Measurements from ENCODE around the gene LDB2. TPM values are rescaled to one million over a fixed set of nuclear protein-coding genes. Genes with fewer than 3 reads are reported as not detected.

LDB2 gene
- total and polyA plus RNA-seq, 2 of the 8 experiments (the other 6 are each of a cell fraction or from before 2014, with no cell fraction given) = 57.0 to 140 TPM

DNA sequence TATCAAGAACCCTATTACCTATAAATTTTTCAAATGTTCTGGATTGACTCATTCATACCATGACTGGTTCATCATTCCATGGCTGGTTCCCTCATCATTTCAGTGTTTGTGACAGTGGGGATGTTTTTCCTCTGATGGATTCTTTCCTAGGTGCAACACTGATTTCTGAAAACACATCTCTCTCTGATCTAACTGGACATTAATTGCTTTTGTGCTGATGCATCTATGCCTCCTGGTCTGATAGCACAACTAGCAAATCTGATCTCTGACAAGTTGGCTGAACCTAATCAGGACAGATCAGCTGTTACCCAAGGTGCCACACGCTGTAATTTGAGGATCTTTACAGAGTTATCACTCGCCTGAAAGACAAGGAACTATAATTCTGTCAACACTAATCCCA, 140.2 kb downstream of the LDB2 start:
- Histone ChIP-seq H2BK12ac (ENCODE audit: low read depth, low read length) (no peak overlapping the region), H3K4me2 (ENCODE audit: insufficient read depth in 1 of 2, low read depth in 2 of 2, low read length in 2 of 2) (no peak overlapping the region)

More for the DNA sequence above, 140.2 kb downstream of the LDB2 start:
- Histone ChIP-seq H2BK15ac (ENCODE audit: low read length) (no peak overlapping the region), H3K27ac (ENCODE audit: low read depth, low read length) (no peak overlapping the region), H3K14ac (ENCODE audit: insufficient read length) (no peak overlapping the region), H4K91ac (replicated peaks; ENCODE audit: insufficient read length, low read length) (no peak overlapping the region), H2AK5ac (ENCODE audit: low read depth, low read length) (no peak overlapping the region), H2AFZ (ENCODE audit: low read length) (no peak overlapping the region), H4K20me1 (replicated peaks in 1 of 2; ENCODE audit: control insufficient read depth in 1 of 2, insufficient read depth in 2 of 2, low read length in 2 of 2) (no peaks in the 10 kb centered on the region), H3K79me1 (ENCODE audit: low read depth, low read length) (no peaks in the 10 kb centered on the region; the same call in 1 of the 2 replicates), H3K56ac (replicated peaks; ENCODE audit: insufficient read length, low read depth, low read length) (no peak overlapping the region), H4K8ac (ENCODE audit: extremely low read depth, insufficient read depth, low read length) (no peak overlapping the region), H3K4me1 (replicated peaks in 1 of 4; ENCODE audit: control insufficient read depth in 3 of 4, insufficient read depth in 4 of 4, low read length in 3 of 4) (peaks cover 0 to 15% (median 4%) of the 10 kb centered on the region in 4 experiments; a peak in 3 of 7 replicates), H3K79me2 (ENCODE audit: control insufficient read depth in 1 of 2, insufficient read depth in 2 of 2, low read length in 2 of 2) (no peaks in the 10 kb centered on the region), H3K9ac (replicated peaks in 1 of 4; ENCODE audit: extremely low read depth in 1 of 4, low read depth in 3 of 4, low read length in 3 of 4) (peak overlapping the region in 1 of 4 experiments; percentile 37; a peak in 1 of 7 replicates), H3K23ac (ENCODE audit: insufficient read length) (no peak overlapping the region), H2BK120ac (replicated peaks; ENCODE audit: low read depth, low read length) (no peak overlapping the region), H3K36me3 (ENCODE audit: control insufficient read depth in 2 of 4, insufficient read depth in 4 of 4, low read length in 3 of 4) (peaks cover 0 to 5% (median under 1%) of the 10 kb centered on the region in 4 experiments; a peak in 2 of 8 replicates), H3K9me3 (ENCODE audit: insufficient read depth in 2 of 2, low read depth in 1 of 2, low read length in 1 of 2) (no peaks in the 10 kb centered on the region), H3K4me3 (ENCODE audit: extremely low read depth in 1 of 4, insufficient read depth in 2 of 4, low read depth in 3 of 4, low read length in 4 of 4) (no peak overlapping the region), H3K18ac (ENCODE audit: extremely low read depth, low read length) (no peak overlapping the region), H4K5ac (ENCODE audit: insufficient read length, low read depth, low read length) (no peak overlapping the region), H3K27me3 (replicated peaks in 1 of 4; ENCODE audit: control insufficient read depth in 3 of 4, extremely low read depth in 1 of 4, insufficient read depth in 3 of 4, low read length in 3 of 4) (no peaks in the 10 kb centered on the region), H2BK20ac (ENCODE audit: low read length) (no peak overlapping the region), H2BK5ac (ENCODE audit: low read depth, low read length) (no peak overlapping the region), H3K4ac (replicated peaks; ENCODE audit: insufficient read length, low read depth, low read length) (no peak overlapping the region), H3K23me2 (ENCODE audit: low read depth, low read length) (no peaks in the 10 kb centered on the region; the same call in 1 of the 2 replicates)
- 90% methylated on average over 2 of the region's 2 CpGs; no CpG with 5 or more reads in 1 of the 2 experiments for WGBS, 2 experiments (ENCODE audit: extremely low coverage in 1 of 2, insufficient coverage in 1 of 2, insufficient read length in 1 of 2, insufficient replicate concordance in 2 of 2, low coverage in 1 of 2, low lambda C conversion rate in 2 of 2, missing lambda C conversion rate in 1 of 2)
- ChIA-PET CTCF (ENCODE audit: partially characterized antibody) (interaction anchor here (1.1 kb wide), 1 partner anchor 17 kb away, joined by 5 read pairs; no protein-coding TSS in a partner anchor), POLR2A (ENCODE audit: partially characterized antibody) (no interaction called here)
- TF ChIP-seq RNF2 (IDR thresholded peaks at IDR 0.05; ENCODE audit: borderline replicate concordance, low read depth, low read length, missing control alignments, poor library complexity, severe bottlenecking) (no peak), SAP30 (IDR thresholded peaks at IDR 0.05; ENCODE audit: insufficient read depth, insufficient replicate concordance, low read length) (no peak), CBX5 (IDR thresholded peaks at IDR 0.05; ENCODE audit: low read depth, low read length) (no peak), SP2 (IDR thresholded peaks at IDR 0.05; ENCODE audit: low read length) (no peak), EP300 (IDR thresholded peaks at IDR 0.05; ENCODE audit: borderline replicate concordance in 1 of 2, low read depth in 2 of 2, low read length in 2 of 2) (no peak), BCL11A (IDR thresholded peaks at IDR 0.05; ENCODE audit: low read depth in 2 of 2, low read length in 2 of 2) (no peak), CTBP2 (IDR thresholded peaks at IDR 0.05; ENCODE audit: borderline replicate concordance, insufficient read depth, insufficient read length, low read length) (no peak)
- TF ChIP-seq, protein P1, sequence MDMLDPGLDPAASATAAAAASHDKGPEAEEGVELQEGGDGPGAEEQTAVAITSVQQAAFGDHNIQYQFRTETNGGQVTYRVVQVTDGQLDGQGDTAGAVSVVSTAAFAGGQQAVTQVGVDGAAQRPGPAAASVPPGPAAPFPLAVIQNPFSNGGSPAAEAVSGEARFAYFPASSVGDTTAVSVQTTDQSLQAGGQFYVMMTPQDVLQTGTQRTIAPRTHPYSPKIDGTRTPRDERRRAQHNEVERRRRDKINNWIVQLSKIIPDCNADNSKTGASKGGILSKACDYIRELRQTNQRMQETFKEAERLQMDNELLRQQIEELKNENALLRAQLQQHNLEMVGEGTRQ (IDR thresholded peaks at IDR 0.05; ENCODE audit: low read length) = no peak
- DNase-seq (ENCODE audit: low read depth in 1 of 2, low spot score in 2 of 2) = no peak
- FAIRE-seq = no peak

Data from H1 (cell line).